MCF 10A (cell line): Measurements from ENCODE around the gene KCNJ9. TPM values are rescaled to one million over a fixed set of nuclear protein-coding genes. Genes with fewer than 3 reads are reported as not detected.

Experiments
- BruUV-seq: library from RNA; stranded (reverse); fragments of 400-500 nt; replicated peaks from 2 replicates; lab custom pipeline; 2021; lab: Mats Ljungman, UMichigan
- CTCF ChIA-PET: fragments of 300-600 bp; sonication (Branson Sonifier 250); formaldehyde crosslinking; extraction: SDS; loops from one replicate; lab custom pipeline; 2021; ENCODE audit warnings: antibody characterized with exemption, inconsistent platforms; lab: Yijun Ruan, JAX
- POLR2A ChIA-PET: fragments of 300-600, 350-650 bp; sonication (Branson Sonifier 250); formaldehyde crosslinking; extraction: SDS; loops from one replicate; lab custom pipeline; 2020; ENCODE audit warnings: antibody characterized with exemption, inconsistent platforms; lab: Yijun Ruan, JAX
- DNase-seq: peaks from one replicate; pipeline ENCODE4 v3.0.0-alpha.2; 2018; ENCODE audit not compliant: unreplicated experiment
- H3K27ac Mint-ChIP-seq: one replicate; pipeline ENCODE4 v1.8.0; 2022; ENCODE audit warnings: mild to moderate bottlenecking, low read depth, mixed read lengths; ENCODE audit not compliant: unreplicated experiment
- H3K27me3 Mint-ChIP-seq: one replicate; pipeline ENCODE4 v1.8.0; 2022; ENCODE audit warnings: mixed read lengths; ENCODE audit not compliant: insufficient read depth, unreplicated experiment
- H3K36me3 Mint-ChIP-seq: one replicate; pipeline ENCODE4 v1.8.0; 2022; ENCODE audit warnings: mild to moderate bottlenecking, moderate library complexity, mixed read lengths; ENCODE audit not compliant: insufficient read depth, unreplicated experiment
- H3K4me1 Mint-ChIP-seq: one replicate; pipeline ENCODE4 v1.8.0; 2022; ENCODE audit warnings: mixed read lengths; ENCODE audit not compliant: insufficient read depth, unreplicated experiment
- H3K4me3 Mint-ChIP-seq: one replicate; pipeline ENCODE4 v1.8.0; 2022; ENCODE audit warnings: mild to moderate bottlenecking, moderate library complexity, mixed read lengths; ENCODE audit not compliant: unreplicated experiment
- H3K9me3 Mint-ChIP-seq: one replicate; pipeline ENCODE4 v1.8.0; 2022; ENCODE audit warnings: mixed read lengths; ENCODE audit not compliant: unreplicated experiment
- intact Hi-C: fragments of 100-400 bp; cut with micrococcal nuclease; formaldehyde crosslinking; loops from 2 replicates; pipeline ENCODE4 v1.14.1; 2022
- total RNA-seq: library from RNA; stranded (reverse); gene quantifications from 2 replicates; pipeline ENCODE4 v1.2.3, GENCODE V29; 2022
- TF ChIP-seq, protein P1 (sequence below): fragments of 200-600 bp; IDR thresholded peaks from one replicate; pipeline ENCODE4 v1.8.0; 2022; ENCODE audit warnings: antibody characterized with exemption, mild to moderate bottlenecking; ENCODE audit not compliant: unreplicated experiment

The KCNJ9 gene
- total RNA-seq, 1 experiment from 2014 or later = 0.07 TPM

DNA sequence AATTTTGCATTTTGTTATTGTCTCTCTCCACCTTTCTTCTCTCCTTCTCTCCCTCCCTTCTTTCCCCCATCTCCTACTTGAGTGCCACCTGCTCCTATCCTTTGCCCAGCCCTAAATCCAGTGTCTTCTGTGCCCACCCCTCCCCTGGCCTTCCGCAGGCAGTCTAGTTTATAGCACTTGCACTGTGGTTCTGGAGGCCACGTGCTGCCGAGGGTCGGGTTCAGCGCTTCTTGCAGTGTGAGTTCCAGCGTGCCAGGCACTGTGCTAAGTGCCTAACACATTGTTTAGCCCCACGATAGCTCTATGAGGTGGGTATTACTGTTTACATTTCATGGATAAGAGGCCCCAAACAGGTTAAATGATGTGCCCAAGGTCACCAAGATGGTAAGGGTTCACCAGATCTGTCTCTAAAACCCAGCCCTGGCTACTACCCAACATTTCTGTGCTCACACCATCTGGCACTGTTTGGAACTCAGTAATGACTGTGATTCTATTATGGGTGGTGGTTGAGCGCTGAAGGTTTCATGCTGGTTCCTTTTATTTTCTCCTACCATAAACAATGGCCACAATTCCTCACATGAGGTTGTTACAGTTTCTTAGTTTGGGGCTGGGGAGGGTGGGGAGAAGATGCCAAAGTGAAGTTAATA, 56.0 kb downstream of the KCNJ9 start:
- TF ChIP-seq, protein P1, sequence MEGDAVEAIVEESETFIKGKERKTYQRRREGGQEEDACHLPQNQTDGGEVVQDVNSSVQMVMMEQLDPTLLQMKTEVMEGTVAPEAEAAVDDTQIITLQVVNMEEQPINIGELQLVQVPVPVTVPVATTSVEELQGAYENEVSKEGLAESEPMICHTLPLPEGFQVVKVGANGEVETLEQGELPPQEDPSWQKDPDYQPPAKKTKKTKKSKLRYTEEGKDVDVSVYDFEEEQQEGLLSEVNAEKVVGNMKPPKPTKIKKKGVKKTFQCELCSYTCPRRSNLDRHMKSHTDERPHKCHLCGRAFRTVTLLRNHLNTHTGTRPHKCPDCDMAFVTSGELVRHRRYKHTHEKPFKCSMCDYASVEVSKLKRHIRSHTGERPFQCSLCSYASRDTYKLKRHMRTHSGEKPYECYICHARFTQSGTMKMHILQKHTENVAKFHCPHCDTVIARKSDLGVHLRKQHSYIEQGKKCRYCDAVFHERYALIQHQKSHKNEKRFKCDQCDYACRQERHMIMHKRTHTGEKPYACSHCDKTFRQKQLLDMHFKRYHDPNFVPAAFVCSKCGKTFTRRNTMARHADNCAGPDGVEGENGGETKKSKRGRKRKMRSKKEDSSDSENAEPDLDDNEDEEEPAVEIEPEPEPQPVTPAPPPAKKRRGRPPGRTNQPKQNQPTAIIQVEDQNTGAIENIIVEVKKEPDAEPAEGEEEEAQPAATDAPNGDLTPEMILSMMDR = no peak
- Mint-ChIP-seq H3K9me3 (no peaks in the 10 kb centered on the region), H3K36me3 (no peaks in the 10 kb centered on the region), H3K27me3 (peaks cover 35% of the 10 kb centered on the region), H3K27ac (no peak overlapping the region), H3K4me1 (peaks cover 4% of the 10 kb centered on the region), H3K4me3 (no peak overlapping the region)
- BruUV-seq = no TSS peak
- POLR2A ChIA-PET = interaction anchor here (0.6 kb wide), 1 partner anchor 185 kb away, joined by 3 read pairs; no protein-coding TSS in a partner anchor
- CTCF ChIA-PET = no interaction called here
- no peak for DNase-seq
- intact Hi-C loops = no loop called here

- H3K36me3 Mint-ChIP-seq = no peaks in the 10 kb centered on the region
- intact Hi-C loops = no loop called here
- no peak overlapping the region for H3K4me3 Mint-ChIP-seq
- ChIA-PET CTCF (interaction anchor here (1.2 kb wide), 1 partner anchor 53 kb away, joined by 3 read pairs; no protein-coding TSS in a partner anchor), POLR2A (no interaction called here)
- TF ChIP-seq, protein P1 = no peak
- no peaks in the 10 kb centered on the region for H3K9me3 Mint-ChIP-seq
- no TSS peak for BruUV-seq
- H3K27ac Mint-ChIP-seq = no peak overlapping the region
- peaks cover 36% of the 10 kb centered on the region for H3K27me3 Mint-ChIP-seq
- no peaks in the 10 kb centered on the region for H3K4me1 Mint-ChIP-seq
- DNase-seq = no peak
These were observed 58.5 kb downstream of the KCNJ9 start for GRCh38 chr1:160139840-160140239.

Other genes starting within 250 kb of the KCNJ9 start
- gene VSIG8, start 218.9 kb upstream of the KCNJ9 start, total RNA-seq = not detected in 2 replicates
- gene CFAP45, start 181.4 kb upstream of the KCNJ9 start, total RNA-seq = 0.32 and 0.40 TPM in 2 replicates
- 464 and 483 TPM in 2 replicates for gene TAGLN2, start 156.0 kb upstream of the KCNJ9 start, total RNA-seq
- gene IGSF9, start 135.9 kb upstream of the KCNJ9 start, total RNA-seq = 0.25 and 0.44 TPM in 2 replicates
- not detected in 2 replicates for gene SLAMF9, start 127.3 kb upstream of the KCNJ9 start, total RNA-seq
- 7.7 and 10.1 TPM in 2 replicates for gene PIGM, start 49.5 kb upstream of the KCNJ9 start, total RNA-seq
- gene KCNJ10, start 11.4 kb upstream of the KCNJ9 start, total RNA-seq = not detected in 2 replicates
- 13.8 and 19.7 TPM in 2 replicates for gene IGSF8, start 17.1 kb downstream of the KCNJ9 start, total RNA-seq
- 0.07 TPM in 1 of 2 replicates, not detected in the other for gene ATP1A2, start 34.2 kb downstream of the KCNJ9 start, total RNA-seq
- not detected in 2 replicates for gene ATP1A4, start 70.1 kb downstream of the KCNJ9 start, total RNA-seq
- gene CASQ1, start 109.0 kb downstream of the KCNJ9 start, total RNA-seq = not detected in 2 replicates
- 183 and 198 TPM in 2 replicates for gene PEA15, start 123.8 kb downstream of the KCNJ9 start, total RNA-seq
- gene DCAF8, start 181.0 kb downstream of the KCNJ9 start, total RNA-seq = 181 and 208 TPM in 2 replicates
- gene PEX19, start 203.6 kb downstream of the KCNJ9 start, total RNA-seq = 61.2 and 73.2 TPM in 2 replicates